Heart left ventricle (tissue), 16 donors: Measurements from ENCODE around the gene HSD17B13. TPM values are rescaled to one million over a fixed set of nuclear protein-coding genes. Genes with fewer than 3 reads are reported as not detected.

Experiments
- ATAC-seq, 4 donors: fragments of 200-7000 bp; cut with Tn5 transposase; one replicate each; pipeline ENCODE4 v1.9.1; 2020 to 2022; ENCODE audit warnings: moderate library complexity in 4 of 4, mild to moderate bottlenecking in 3 of 4, moderate number of reproducible peaks in 1 of 4
- DNase-seq, 5 donors: peaks; one replicate each; pipeline ENCODE4 v3.0.0-alpha.2; 2020
- H3K27ac ChIP-seq, 12 donors: fragments of 200-600 bp; sonication (generic) in 4 of 12; one replicate each; pipeline versions ENCODE4 v1.5.0 to v1.8.0; 2016 to 2022; ENCODE audit warnings: mild to moderate bottlenecking in 2 of 12
- H3K27me3 ChIP-seq, 9 donors: fragments of 200-600 bp; sonication (generic) in 2 of 9; one replicate each; pipeline versions ENCODE4 v1.5.1 to v1.8.0; 2016 to 2022; ENCODE audit warnings: mild to moderate bottlenecking in 3 of 9
- H3K36me3 ChIP-seq, 9 donors: fragments of 200-600 bp; sonication (generic) in 2 of 9; one replicate each; pipeline versions ENCODE4 v1.5.0 to v1.8.0; 2018 to 2022; ENCODE audit warnings: mild to moderate bottlenecking in 2 of 9
- H3K4me1 ChIP-seq, 12 donors: fragments of 200-600 bp; sonication (generic) in 4 of 12; one replicate each; pipeline versions ENCODE4 v1.5.0 to v1.8.0; 2016 to 2022; ENCODE audit warnings: mild to moderate bottlenecking in 3 of 12
- H3K4me3 ChIP-seq, 12 donors: fragments of 200-600 bp; sonication (generic) in 4 of 12; one replicate each; pipeline versions ENCODE4 v1.5.0 to v1.8.0; 2017 to 2022; ENCODE audit warnings: mild to moderate bottlenecking in 9 of 12, moderate library complexity in 4 of 12
- H3K9me3 ChIP-seq, 12 donors: fragments of 200-600 bp; sonication (generic) in 4 of 12; one replicate each; pipeline versions ENCODE4 v1.5.0 to v1.8.0; 2016 to 2022; ENCODE audit warnings: mild to moderate bottlenecking in 1 of 12
- CTCF ChIP-seq, 12 donors: fragments of 200-600 bp; sonication (generic) in 4 of 12; IDR thresholded peaks; one replicate each; pipeline versions ENCODE4 v1.5.0 to v1.8.0; 2018 to 2022; ENCODE audit warnings: antibody characterized with exemption in 12 of 12, mild to moderate bottlenecking in 5 of 12
- POLR2A ChIP-seq, 2 donors: fragments of 450-650 bp; IDR thresholded peaks; one replicate each; pipeline ENCODE4 v1.6.1; 2017; ENCODE audit warnings: antibody characterized with exemption in 2 of 2, mild to moderate bottlenecking in 2 of 2, moderate library complexity in 2 of 2
- WGBS, 4 donors: extraction: QIAGEN DNeasy Blood & Tissue Kit in 2 of 4; methylation state at CpG; one replicate each; pipeline versions ENCODE4 v1.1.5 to v1.1.7; 2013 to 2018; 5-methylcytosine and 5-hydroxymethylcytosine counted together
- intact Hi-C, 10 donors: fragments of 100-400 bp; cut with DNase I; formaldehyde crosslinking; loops; one replicate each; pipeline versions ENCODE4 v1.11.1 to v1.14.2; 2022
- polyA plus RNA-seq, 2 donors: library from polyadenylated mRNA; stranded (reverse); fragments of 200-250 nt; gene quantifications; one replicate each; pipeline ENCODE4 v1.2.3, GENCODE V29; 2013
- total RNA-seq, 9 donors: library from RNA; depleted of rRNA in 2 of 9; stranded (reverse); fragments of >200 nt in 2 of 9; fragmentation: NEBNext Ultra II Directional in 3 of 9; extraction: Animal tissue kit (Norgen Biotek cat#: 25700) in 3 of 9; gene quantifications; one replicate each; pipeline versions ENCODE4 v1.1.0 to v1.2.4, GENCODE V29; 2016 to 2023
- donor health status: ischemic (EF 13 %, LVEDD 7.1; RV severe dilation, severe dysfunction).
- donor health status: healthy with polysubstance abuse.
- donor health status: DM: no; HTN: yes; CAD: no.
- donor health status: DM: no; HTN: no; CAD: no.
- donor health status: ischemic (EF 25% LVEDD 6.9; RV normal size, moderate dysfunction).
- donor health status: ischemic (EF 25% LVEDD 5.7; RV mildly dilated, moderate dysfunction).
- donor health status: healthy.
- donor health status: DM: yes; HTN: yes; CAD: no.
- donor health status: ischemic (EF 35%, LVEDD 5.7; RV mildly dilated, moderate dysfunction).
- donor health status: nonischemic (EF 11% LVEDD 7.7; RV severe dilation, severe dysfunction).
- donor health status: DM: yes; HTN: yes; CAD: no.
- donor health status: PGD.
- donor health status: ischemic (EF 29% LVEDD 5.4; RV normal size, mild dysfunction).
- donor health status: nonischemic (EF 23%, LVEDD 6.1; RV moderate dilation, normal function).

The HSD17B13 gene
- total and polyA plus RNA-seq, 11 donors, result 0.11 to 0.73 (median 0.23) TPM; not detected in 4

- Histone ChIP-seq H3K4me1 (no peaks in the 10 kb centered on the region), H3K9me3 (peaks cover 0 to 6% (median 0%) of the 10 kb centered on the region in 12 donors), H3K36me3 (peaks cover 0 to 71% (median 55%) of the 10 kb centered on the region in 9 donors), H3K27ac (no peak overlapping the region), H3K4me3 (no peak overlapping the region), H3K27me3 (no peaks in the 10 kb centered on the region)
- TF ChIP-seq POLR2A (IDR thresholded peaks at IDR 0.05) (no peak), CTCF (IDR thresholded peaks at IDR 0.05) (no peak)
- no peak for ATAC-seq
- intact Hi-C loops, result no loop called here
- no peak for DNase-seq
- 76 to 86% (median 82%) methylated on average over 2 of the region's 2 CpGs for WGBS, 4 donors
These were observed 16.8 kb upstream of the HSD17B13 start for GRCh38 chr4:87339440-87339839.

- Histone ChIP-seq H3K36me3 (peaks cover 0 to 81% (median 55%) of the 10 kb centered on the region in 9 donors), H3K4me1 (no peaks in the 10 kb centered on the region), H3K27me3 (no peaks in the 10 kb centered on the region), H3K4me3 (no peak overlapping the region), H3K27ac (no peak overlapping the region), H3K9me3 (peaks cover 0 to 25% (median 11%) of the 10 kb centered on the region in 12 donors)
- DNase-seq, result no peak
- 68 to 73% (median 71%) methylated on average over 1 of the region's 1 CpG for WGBS, 4 donors
- TF ChIP-seq POLR2A (IDR thresholded peaks at IDR 0.05) (no peak), CTCF (IDR thresholded peaks at IDR 0.05) (no peak)
- ATAC-seq, result no peak
- intact Hi-C loops, result no loop called here
These were observed 14.7 kb upstream of the HSD17B13 start for GRCh38 chr4:87337361-87337760.

GRCh38 chr4:87333267-87333666, 10.6 kb upstream of the HSD17B13 start:
- no peaks in the 10 kb centered on the region for H3K4me1 ChIP-seq
- intact Hi-C loops, result no loop called here
- H3K4me3 ChIP-seq, result no peak overlapping the region
- H3K9me3 ChIP-seq, result peaks cover 0 to 36% (median 11%) of the 10 kb centered on the region in 12 donors
- WGBS, 4 donors, result 90 to 100% (median 99%) methylated on average over 1 of the region's 1 CpG
- ATAC-seq (no peak), DNase-seq (no peak)
- peaks cover 0 to 49% (median 23%) of the 10 kb centered on the region in 9 donors for H3K36me3 ChIP-seq
- no peaks in the 10 kb centered on the region for H3K27me3 ChIP-seq
- TF ChIP-seq POLR2A (IDR thresholded peaks at IDR 0.05) (no peak), CTCF (IDR thresholded peaks at IDR 0.05) (no peak)
- no peak overlapping the region for H3K27ac ChIP-seq

- Histone ChIP-seq H3K4me1 (no peaks in the 10 kb centered on the region), H3K27me3 (no peaks in the 10 kb centered on the region), H3K9me3 (peaks cover 0 to 36% (median 11%) of the 10 kb centered on the region in 12 donors), H3K4me3 (no peak overlapping the region), H3K36me3 (peaks cover 0 to 24% (median 0%) of the 10 kb centered on the region in 9 donors), H3K27ac (no peak overlapping the region)
- no peak for TF ChIP-seq CTCF (IDR thresholded peaks at IDR 0.05)
- no peak for TF ChIP-seq POLR2A (IDR thresholded peaks at IDR 0.05)
- DNase-seq (no peak), ATAC-seq (no peak)
- 86 to 93% (median 89%) methylated on average over 4 of the region's 4 CpGs for WGBS, 4 donors
- intact Hi-C loops, result no loop called here
These were observed 8.1 kb upstream of the HSD17B13 start for GRCh38 chr4:87330761-87331160.
